Measurements from ENCODE around the gene APEH. TPM values are rescaled to one million over a fixed set of nuclear protein-coding genes. Genes with fewer than 3 reads are reported as not detected.

Gene APEH
- total and polyA plus RNA-seq, 2 of the 13 experiments (the other 11 are each of a cell fraction or from before 2014, with no cell fraction given) = 116 to 130 TPM

- peak; percentile 98 for TF ChIP-seq GMEB2 (CRISPR knock-in tag; IDR thresholded peaks at IDR 0.05; ENCODE audit: low read depth)
- no peak for TF ChIP-seq SMARCE1 (IDR thresholded peaks at IDR 0.05; ENCODE audit: borderline replicate concordance)
- TF ChIP-seq STAT6 (CRISPR knock-in tag; IDR thresholded peaks at IDR 0.05; ENCODE audit: borderline replicate concordance) = peak; percentile 47; the same call in 1 of the 2 replicates
- no peak for TF ChIP-seq ZBTB33 (CRISPR knock-in tag; IDR thresholded peaks at IDR 0.05)
- TF ChIP-seq KMT2B (CRISPR knock-in tag; IDR thresholded peaks at IDR 0.05) = 0 out of 2 replicates have a peak, but pooled peaks have one; percentile 32
- no peak for TF ChIP-seq MAFK (conservative IDR thresholded peaks at IDR 0.05 in 1 of 2, IDR thresholded peaks at IDR 0.05 in 1 of 2; ENCODE audit: low read length in 2 of 2)
- TF ChIP-seq ZMAT5 (CRISPR knock-in tag; IDR thresholded peaks at IDR 0.05; ENCODE audit: borderline replicate concordance, low read depth) = no peak
- no peak for TF ChIP-seq NFE2L2 (IDR thresholded peaks at IDR 0.05; ENCODE audit: low read length)
- 0 out of 2 replicates have a peak, but pooled peaks have one; percentile 32 for TF ChIP-seq CENPT (CRISPR knock-in tag; IDR thresholded peaks at IDR 0.05; ENCODE audit: low read depth)
- no peak for TF ChIP-seq NR3C1 (CRISPR knock-in tag; IDR thresholded peaks at IDR 0.05)
- 0 out of 2 replicates have a peak, but pooled peaks have one; percentile 41 for TF ChIP-seq ZMAT3 (CRISPR knock-in tag; conservative IDR thresholded peaks at IDR 0.05)
- peak; percentile 77; the same call in 1 of the 2 replicates for TF ChIP-seq SIN3A (IDR thresholded peaks at IDR 0.05; ENCODE audit: borderline replicate concordance, low read depth, low read length)
- peak; percentile 56; the same call in 1 of the 2 replicates for TF ChIP-seq ZHX2 (IDR thresholded peaks at IDR 0.05; ENCODE audit: low read depth)
- no peak for TF ChIP-seq ZHX2 (CRISPR knock-in tag; IDR thresholded peaks at IDR 0.05; ENCODE audit: borderline replicate concordance)
- peak; percentile 59; the same call in 1 of the 2 replicates for TF ChIP-seq ZFP36L1 (CRISPR knock-in tag; IDR thresholded peaks at IDR 0.05)
These were observed 49.7 kb downstream of the APEH start, which contains the start of gene GMPPB (continued) for GRCh38 chr3:49723628-49724551.
